Measurements from ENCODE around the gene FAM3C. TPM values are rescaled to one million over a fixed set of nuclear protein-coding genes. Genes with fewer than 3 reads are reported as not detected.

The FAM3C gene
- total RNA-seq, 2 donors from 2014 or later: 45.9 to 69.8 TPM

- Histone ChIP-seq H3K4me3 (no peak overlapping the region), H3K36me3 (no peaks in the 10 kb centered on the region), H3K9me3 (no peaks in the 10 kb centered on the region), H3K27me3 (no peaks in the 10 kb centered on the region), H3K4me1 (peaks cover 0 to 22% of the 10 kb centered on the region in 2 donors), H3K27ac (no peak overlapping the region)
- TF ChIP-seq CTCF (IDR thresholded peaks at IDR 0.05): no peak
- DNase-seq (ENCODE audit: low spot score): no peak
These were observed 6.0 kb downstream of the FAM3C start for GRCh38 chr7:121390109-121390508.

- Histone ChIP-seq H3K27me3 (no peaks in the 10 kb centered on the region), H3K4me1 (peaks cover 0 to 24% of the 10 kb centered on the region in 2 donors), H3K4me3 (no peak overlapping the region), H3K27ac (no peak overlapping the region), H3K36me3 (no peaks in the 10 kb centered on the region), H3K9me3 (no peaks in the 10 kb centered on the region)
- DNase-seq (ENCODE audit: low spot score): no peak
- no peak for TF ChIP-seq CTCF (IDR thresholded peaks at IDR 0.05)
These were observed 7.2 kb downstream of the FAM3C start for GRCh38 chr7:121388950-121389349.

GRCh38 chr7:121385800-121386179 lies 10.3 kb downstream of the FAM3C start:
- DNase-seq (ENCODE audit: low spot score): no peak
- Histone ChIP-seq H3K4me1 (peaks cover 0 to 31% of the 10 kb centered on the region in 2 donors), H3K36me3 (no peaks in the 10 kb centered on the region), H3K9me3 (no peaks in the 10 kb centered on the region), H3K4me3 (no peak overlapping the region), H3K27ac (no peak overlapping the region), H3K27me3 (no peaks in the 10 kb centered on the region)
- TF ChIP-seq CTCF (IDR thresholded peaks at IDR 0.05): no peak

GRCh38 chr7:121385056-121385799 lies 10.9 kb downstream of the FAM3C start:
- DNase-seq (ENCODE audit: low spot score): no peak
- Histone ChIP-seq H3K27ac (no peak overlapping the region), H3K4me3 (no peak overlapping the region), H3K27me3 (no peaks in the 10 kb centered on the region), H3K4me1 (peaks cover 0 to 31% of the 10 kb centered on the region in 2 donors), H3K36me3 (no peaks in the 10 kb centered on the region), H3K9me3 (no peaks in the 10 kb centered on the region)
- TF ChIP-seq CTCF (IDR thresholded peaks at IDR 0.05): no peak

GRCh38 chr7:121384265-121384664 lies 11.8 kb downstream of the FAM3C start:
- Histone ChIP-seq H3K9me3 (no peaks in the 10 kb centered on the region), H3K4me3 (no peak overlapping the region), H3K4me1 (peaks cover 0 to 31% of the 10 kb centered on the region in 2 donors), H3K27ac (no peak overlapping the region), H3K36me3 (no peaks in the 10 kb centered on the region), H3K27me3 (no peaks in the 10 kb centered on the region)
- no peak for DNase-seq (ENCODE audit: low spot score)
- no peak for TF ChIP-seq CTCF (IDR thresholded peaks at IDR 0.05)

All from right atrium auricular region (tissue), 2 donors.